Activated CD4-positive, alpha-beta memory T cell treated with anti-CD3 and anti-CD28 coated beads for 36 hours (primary cell): Measurements from ENCODE around the gene CHADL. TPM values are rescaled to one million over a fixed set of nuclear protein-coding genes. Genes with fewer than 3 reads are reported as not detected.

Source experiments
- microRNA-seq: library from miRNA; unstranded; fragments of <30 nt; microRNA quantifications from one replicate; pipeline ENCODE4 v1.2.0, GENCODE V29; 2022; ENCODE audit warnings: borderline number of aligned reads, borderline microRNAs expressed, borderline replicate concordance
- total RNA-seq, 2 experiments: library from RNA; stranded (reverse); gene quantifications; one replicate each; pipeline ENCODE4 v1.2.3, GENCODE V29; 2021

Gene CHADL
- total RNA-seq, 2 experiments from 2014 or later, result 0.12 to 0.21 TPM

Small RNA genes within 50 kb of the gene (microRNA-seq; reads per million reads assigned to microRNA genes)
- not detected for gene MIR6889

Other genes starting within 250 kb of the CHADL start
- gene EP300, start 148.3 kb downstream of the CHADL start, total RNA-seq, result 10 to 100 TPM; 35.6 to 39.9 TPM
- 10 to 100 TPM; 27.3 to 31.0 TPM for gene L3MBTL2, start 35.6 kb downstream of the CHADL start, total RNA-seq
- 100 to 1,000 TPM; 154 to 156 TPM for gene RANGAP1, start 45.3 kb upstream of the CHADL start, total RNA-seq
- 10 to 100 TPM; 37.7 to 39.3 TPM for gene ZC3H7B, start 60.6 kb upstream of the CHADL start, total RNA-seq
- 1 to 10 TPM; 1.4 to 1.6 TPM for gene TEF, start 141.0 kb upstream of the CHADL start, total RNA-seq
- 10 to 100 TPM; 34.2 TPM for gene TOB2, start 205.9 kb upstream of the CHADL start, total RNA-seq
- gene PHF5A, start 227.8 kb upstream of the CHADL start, total RNA-seq, result 10 to 100 TPM; 55.4 to 60.0 TPM
- 100 to 1,000 TPM; 103 to 105 TPM for gene ACO2, start 228.2 kb upstream of the CHADL start, total RNA-seq